ENCODE results near the gene CCNJL. TPM values are rescaled to one million over a fixed set of nuclear protein-coding genes. Genes with fewer than 3 reads are reported as not detected.

Gene CCNJL
- total and polyA plus RNA-seq, 2 experiments from 2014 or later: 28.4 to 29.2 TPM

DNA sequence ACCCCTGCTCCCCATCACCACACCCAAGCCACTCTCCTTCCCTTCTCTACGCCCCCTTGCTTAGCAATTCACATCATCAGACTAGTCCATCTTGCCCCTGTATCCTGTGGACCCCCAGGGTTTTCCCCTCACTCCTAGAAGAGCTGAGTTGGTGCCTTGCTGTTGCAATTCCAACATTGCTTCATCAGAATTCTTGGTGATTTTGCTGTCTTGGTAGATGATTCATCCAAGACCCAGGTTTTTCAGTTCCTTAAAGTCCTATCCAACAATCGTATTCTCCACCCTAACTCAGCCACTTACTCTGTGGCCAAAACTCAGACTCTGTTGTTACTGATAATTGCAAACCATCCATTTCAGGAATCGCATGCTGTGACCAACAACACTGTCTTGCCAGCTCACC lies 21.4 kb upstream of the CCNJL start:
- H3F3A ChIP-seq (replicated peaks; ENCODE audit: low read depth): no peaks in the 10 kb centered on the region
- peaks cover 4% of the 10 kb centered on the region for H3K27me3 Mint-ChIP-seq (ENCODE audit: insufficient read depth, low read depth, poor library complexity)
- no peak overlapping the region for H3K4me3 ChIP-seq
- H3K27ac ChIP-seq (ENCODE audit: low read depth): no peak overlapping the region
- H3K36me3 ChIP-seq (ENCODE audit: insufficient read depth): no peaks in the 10 kb centered on the region
- H3K27ac Mint-ChIP-seq: no peak overlapping the region
- no peak overlapping the region for H2AFZ ChIP-seq
- H3K4me1 Mint-ChIP-seq: peaks cover 7% of the 10 kb centered on the region
- H3K9me3 Mint-ChIP-seq: no peaks in the 10 kb centered on the region
- no peaks in the 10 kb centered on the region for H3K79me2 ChIP-seq (replicated peaks; ENCODE audit: insufficient read depth)
- ATAC-seq (no peak), DNase-seq (ENCODE audit: low spot score) (no peak)
- TF ChIP-seq ZNF114 (CRISPR knock-in tag; IDR thresholded peaks at IDR 0.05) (no peak), EZH2 (IDR thresholded peaks at IDR 0.05; ENCODE audit: low read depth, unreplicated experiment) (no peak), ZNF331 (CRISPR knock-in tag; IDR thresholded peaks at IDR 0.05; ENCODE audit: low read depth) (no peak), POLR2AphosphoS5 (IDR thresholded peaks at IDR 0.05; ENCODE audit: low read depth) (no peak), EZH2phosphoT487 (IDR thresholded peaks at IDR 0.05; ENCODE audit: unreplicated experiment) (no peak), JUNB (IDR thresholded peaks at IDR 0.05; ENCODE audit: unreplicated experiment) (no peak), NANOG (IDR thresholded peaks at IDR 0.05; ENCODE audit: borderline replicate concordance) (no peak)
- TF ChIP-seq, protein P1, sequence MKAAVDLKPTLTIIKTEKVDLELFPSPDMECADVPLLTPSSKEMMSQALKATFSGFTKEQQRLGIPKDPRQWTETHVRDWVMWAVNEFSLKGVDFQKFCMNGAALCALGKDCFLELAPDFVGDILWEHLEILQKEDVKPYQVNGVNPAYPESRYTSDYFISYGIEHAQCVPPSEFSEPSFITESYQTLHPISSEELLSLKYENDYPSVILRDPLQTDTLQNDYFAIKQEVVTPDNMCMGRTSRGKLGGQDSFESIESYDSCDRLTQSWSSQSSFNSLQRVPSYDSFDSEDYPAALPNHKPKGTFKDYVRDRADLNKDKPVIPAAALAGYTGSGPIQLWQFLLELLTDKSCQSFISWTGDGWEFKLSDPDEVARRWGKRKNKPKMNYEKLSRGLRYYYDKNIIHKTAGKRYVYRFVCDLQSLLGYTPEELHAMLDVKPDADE (IDR thresholded peaks at IDR 0.05): no peak
- H3K4me1 ChIP-seq (ENCODE audit: insufficient read depth): peaks cover 7% of the 10 kb centered on the region; the same call in 1 of the 2 replicates
- H3K4me3 Mint-ChIP-seq: no peak overlapping the region
- no peaks in the 10 kb centered on the region for H3K9me2 ChIP-seq (ENCODE audit: insufficient read depth)
- H3K4me2 ChIP-seq: no peak overlapping the region
- no peaks in the 10 kb centered on the region for H3K27me3 ChIP-seq (ENCODE audit: insufficient read depth)
- H3K36me3 Mint-ChIP-seq (ENCODE audit: low read depth): no peaks in the 10 kb centered on the region
- H4K20me1 ChIP-seq (replicated peaks; ENCODE audit: insufficient read depth): no peaks in the 10 kb centered on the region

DNA sequence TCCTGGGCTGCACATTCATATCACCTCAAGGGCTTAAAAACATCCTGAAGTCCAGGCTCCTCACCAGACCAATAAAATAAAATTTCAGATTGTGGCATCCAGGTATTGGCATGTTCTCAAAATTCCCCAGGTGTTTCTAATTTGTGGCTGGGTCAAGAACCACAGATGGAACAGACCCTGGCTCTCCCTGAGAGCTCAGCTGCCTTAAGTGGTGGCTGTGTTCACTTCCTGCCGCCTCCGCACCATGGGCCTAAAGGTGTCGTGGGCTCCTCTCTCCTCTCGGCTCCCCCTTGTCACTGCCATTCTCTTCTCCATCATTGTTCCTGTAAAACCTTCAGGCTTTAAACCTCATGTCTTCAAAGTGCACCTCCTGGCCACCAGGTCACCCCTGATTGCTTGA lies 17.8 kb upstream of the CCNJL start:
- Mint-ChIP-seq H3K36me3 (ENCODE audit: low read depth) (no peaks in the 10 kb centered on the region), H3K4me1 (peaks cover 5% of the 10 kb centered on the region; the same call in 2 of the 3 replicates)
- TF ChIP-seq POLR2AphosphoS5 (IDR thresholded peaks at IDR 0.05; ENCODE audit: low read depth) (no peak), CREB1 (CRISPR knock-in tag; IDR thresholded peaks at IDR 0.05; ENCODE audit: low read depth) (no peak), NANOG (IDR thresholded peaks at IDR 0.05; ENCODE audit: borderline replicate concordance) (no peak), EZH2 (IDR thresholded peaks at IDR 0.05; ENCODE audit: low read depth, unreplicated experiment) (no peak), JUNB (IDR thresholded peaks at IDR 0.05; ENCODE audit: unreplicated experiment) (no peak), ZNF331 (CRISPR knock-in tag; IDR thresholded peaks at IDR 0.05; ENCODE audit: low read depth) (no peak), STAT1 (IDR thresholded peaks at IDR 0.05; ENCODE audit: unreplicated experiment) (no peak)
- TF ChIP-seq, protein P2, sequence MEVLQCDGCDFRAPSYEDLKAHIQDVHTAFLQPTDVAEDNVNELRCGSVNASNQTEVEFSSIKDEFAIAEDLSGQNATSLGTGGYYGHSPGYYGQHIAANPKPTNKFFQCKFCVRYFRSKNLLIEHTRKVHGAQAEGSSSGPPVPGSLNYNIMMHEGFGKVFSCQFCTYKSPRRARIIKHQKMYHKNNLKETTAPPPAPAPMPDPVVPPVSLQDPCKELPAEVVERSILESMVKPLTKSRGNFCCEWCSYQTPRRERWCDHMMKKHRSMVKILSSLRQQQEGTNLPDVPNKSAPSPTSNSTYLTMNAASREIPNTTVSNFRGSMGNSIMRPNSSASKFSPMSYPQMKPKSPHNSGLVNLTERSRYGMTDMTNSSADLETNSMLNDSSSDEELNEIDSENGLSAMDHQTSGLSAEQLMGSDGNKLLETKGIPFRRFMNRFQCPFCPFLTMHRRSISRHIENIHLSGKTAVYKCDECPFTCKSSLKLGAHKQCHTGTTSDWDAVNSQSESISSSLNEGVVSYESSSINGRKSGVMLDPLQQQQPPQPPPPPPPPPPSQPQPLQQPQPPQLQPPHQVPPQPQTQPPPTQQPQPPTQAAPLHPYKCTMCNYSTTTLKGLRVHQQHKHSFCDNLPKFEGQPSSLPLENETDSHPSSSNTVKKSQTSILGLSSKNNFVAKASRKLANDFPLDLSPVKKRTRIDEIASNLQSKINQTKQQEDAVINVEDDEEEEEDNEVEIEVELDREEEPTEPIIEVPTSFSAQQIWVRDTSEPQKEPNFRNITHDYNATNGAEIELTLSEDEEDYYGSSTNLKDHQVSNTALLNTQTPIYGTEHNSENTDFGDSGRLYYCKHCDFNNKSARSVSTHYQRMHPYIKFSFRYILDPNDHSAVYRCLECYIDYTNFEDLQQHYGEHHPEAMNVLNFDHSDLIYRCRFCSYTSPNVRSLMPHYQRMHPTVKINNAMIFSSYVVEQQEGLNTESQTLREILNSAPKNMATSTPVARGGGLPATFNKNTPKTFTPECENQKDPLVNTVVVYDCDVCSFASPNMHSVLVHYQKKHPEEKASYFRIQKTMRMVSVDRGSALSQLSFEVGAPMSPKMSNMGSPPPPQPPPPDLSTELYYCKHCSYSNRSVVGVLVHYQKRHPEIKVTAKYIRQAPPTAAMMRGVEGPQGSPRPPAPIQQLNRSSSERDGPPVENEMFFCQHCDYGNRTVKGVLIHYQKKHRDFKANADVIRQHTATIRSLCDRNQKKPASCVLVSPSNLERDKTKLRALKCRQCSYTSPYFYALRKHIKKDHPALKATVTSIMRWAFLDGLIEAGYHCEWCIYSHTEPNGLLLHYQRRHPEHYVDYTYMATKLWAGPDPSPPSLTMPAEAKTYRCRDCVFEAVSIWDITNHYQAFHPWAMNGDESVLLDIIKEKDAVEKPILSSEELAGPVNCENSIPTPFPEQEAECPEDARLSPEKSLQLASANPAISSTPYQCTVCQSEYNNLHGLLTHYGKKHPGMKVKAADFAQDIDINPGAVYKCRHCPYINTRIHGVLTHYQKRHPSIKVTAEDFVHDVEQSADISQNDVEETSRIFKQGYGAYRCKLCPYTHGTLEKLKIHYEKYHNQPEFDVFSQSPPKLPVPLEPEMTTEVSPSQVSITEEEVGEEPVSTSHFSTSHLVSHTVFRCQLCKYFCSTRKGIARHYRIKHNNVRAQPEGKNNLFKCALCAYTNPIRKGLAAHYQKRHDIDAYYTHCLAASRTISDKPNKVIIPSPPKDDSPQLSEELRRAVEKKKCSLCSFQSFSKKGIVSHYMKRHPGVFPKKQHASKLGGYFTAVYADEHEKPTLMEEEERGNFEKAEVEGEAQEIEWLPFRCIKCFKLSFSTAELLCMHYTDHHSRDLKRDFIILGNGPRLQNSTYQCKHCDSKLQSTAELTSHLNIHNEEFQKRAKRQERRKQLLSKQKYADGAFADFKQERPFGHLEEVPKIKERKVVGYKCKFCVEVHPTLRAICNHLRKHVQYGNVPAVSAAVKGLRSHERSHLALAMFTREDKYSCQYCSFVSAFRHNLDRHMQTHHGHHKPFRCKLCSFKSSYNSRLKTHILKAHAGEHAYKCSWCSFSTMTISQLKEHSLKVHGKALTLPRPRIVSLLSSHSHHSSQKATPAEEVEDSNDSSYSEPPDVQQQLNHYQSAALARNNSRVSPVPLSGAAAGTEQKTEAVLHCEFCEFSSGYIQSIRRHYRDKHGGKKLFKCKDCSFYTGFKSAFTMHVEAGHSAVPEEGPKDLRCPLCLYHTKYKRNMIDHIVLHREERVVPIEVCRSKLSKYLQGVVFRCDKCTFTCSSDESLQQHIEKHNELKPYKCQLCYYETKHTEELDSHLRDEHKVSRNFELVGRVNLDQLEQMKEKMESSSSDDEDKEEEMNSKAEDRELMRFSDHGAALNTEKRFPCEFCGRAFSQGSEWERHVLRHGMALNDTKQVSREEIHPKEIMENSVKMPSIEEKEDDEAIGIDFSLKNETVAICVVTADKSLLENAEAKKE (CRISPR knock-in tag; IDR thresholded peaks at IDR 0.05): no peak
- TF ChIP-seq, protein P3, sequence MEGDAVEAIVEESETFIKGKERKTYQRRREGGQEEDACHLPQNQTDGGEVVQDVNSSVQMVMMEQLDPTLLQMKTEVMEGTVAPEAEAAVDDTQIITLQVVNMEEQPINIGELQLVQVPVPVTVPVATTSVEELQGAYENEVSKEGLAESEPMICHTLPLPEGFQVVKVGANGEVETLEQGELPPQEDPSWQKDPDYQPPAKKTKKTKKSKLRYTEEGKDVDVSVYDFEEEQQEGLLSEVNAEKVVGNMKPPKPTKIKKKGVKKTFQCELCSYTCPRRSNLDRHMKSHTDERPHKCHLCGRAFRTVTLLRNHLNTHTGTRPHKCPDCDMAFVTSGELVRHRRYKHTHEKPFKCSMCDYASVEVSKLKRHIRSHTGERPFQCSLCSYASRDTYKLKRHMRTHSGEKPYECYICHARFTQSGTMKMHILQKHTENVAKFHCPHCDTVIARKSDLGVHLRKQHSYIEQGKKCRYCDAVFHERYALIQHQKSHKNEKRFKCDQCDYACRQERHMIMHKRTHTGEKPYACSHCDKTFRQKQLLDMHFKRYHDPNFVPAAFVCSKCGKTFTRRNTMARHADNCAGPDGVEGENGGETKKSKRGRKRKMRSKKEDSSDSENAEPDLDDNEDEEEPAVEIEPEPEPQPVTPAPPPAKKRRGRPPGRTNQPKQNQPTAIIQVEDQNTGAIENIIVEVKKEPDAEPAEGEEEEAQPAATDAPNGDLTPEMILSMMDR (conservative IDR thresholded peaks at IDR 0.05; ENCODE audit: low read depth in 2 of 2): no peak
- TF ChIP-seq, protein P1 (IDR thresholded peaks at IDR 0.05): no peak

More for the DNA sequence above, 17.8 kb upstream of the CCNJL start:
- no peak overlapping the region for H3K4me3 Mint-ChIP-seq
- no peak for DNase-seq (ENCODE audit: low spot score)
- H3K36me3 ChIP-seq (ENCODE audit: insufficient read depth): no peaks in the 10 kb centered on the region
- no peaks in the 10 kb centered on the region for H3K79me2 ChIP-seq (replicated peaks; ENCODE audit: insufficient read depth)
- H3K27me3 Mint-ChIP-seq (ENCODE audit: insufficient read depth, low read depth, poor library complexity): peaks cover 7% of the 10 kb centered on the region
- H3K4me1 ChIP-seq (ENCODE audit: insufficient read depth): no peaks in the 10 kb centered on the region
- no peak overlapping the region for H3K4me3 ChIP-seq
- no peaks in the 10 kb centered on the region for H4K20me1 ChIP-seq (replicated peaks; ENCODE audit: insufficient read depth)
- H3K9me2 ChIP-seq (ENCODE audit: insufficient read depth): peaks cover 3% of the 10 kb centered on the region; the same call in 1 of the 2 replicates
- no peaks in the 10 kb centered on the region for H3K9me3 Mint-ChIP-seq
- no peaks in the 10 kb centered on the region for H3F3A ChIP-seq (replicated peaks; ENCODE audit: low read depth)
- no peak overlapping the region for H3K4me2 ChIP-seq
- H3K27me3 ChIP-seq (ENCODE audit: insufficient read depth): no peaks in the 10 kb centered on the region
- no peak overlapping the region for H3K27ac Mint-ChIP-seq
- no peak overlapping the region for H2AFZ ChIP-seq
- ATAC-seq: no peak
- H3K27ac ChIP-seq (ENCODE audit: low read depth): no peak overlapping the region
